Measurements from ENCODE around the gene OPRL1.
"Not testable (repeated sequence)": the region's sequence is repeated elsewhere in the genome, so short reads cannot be mapped to it uniquely, and the experiment has no call there.

Gene OPRL1

DNA sequence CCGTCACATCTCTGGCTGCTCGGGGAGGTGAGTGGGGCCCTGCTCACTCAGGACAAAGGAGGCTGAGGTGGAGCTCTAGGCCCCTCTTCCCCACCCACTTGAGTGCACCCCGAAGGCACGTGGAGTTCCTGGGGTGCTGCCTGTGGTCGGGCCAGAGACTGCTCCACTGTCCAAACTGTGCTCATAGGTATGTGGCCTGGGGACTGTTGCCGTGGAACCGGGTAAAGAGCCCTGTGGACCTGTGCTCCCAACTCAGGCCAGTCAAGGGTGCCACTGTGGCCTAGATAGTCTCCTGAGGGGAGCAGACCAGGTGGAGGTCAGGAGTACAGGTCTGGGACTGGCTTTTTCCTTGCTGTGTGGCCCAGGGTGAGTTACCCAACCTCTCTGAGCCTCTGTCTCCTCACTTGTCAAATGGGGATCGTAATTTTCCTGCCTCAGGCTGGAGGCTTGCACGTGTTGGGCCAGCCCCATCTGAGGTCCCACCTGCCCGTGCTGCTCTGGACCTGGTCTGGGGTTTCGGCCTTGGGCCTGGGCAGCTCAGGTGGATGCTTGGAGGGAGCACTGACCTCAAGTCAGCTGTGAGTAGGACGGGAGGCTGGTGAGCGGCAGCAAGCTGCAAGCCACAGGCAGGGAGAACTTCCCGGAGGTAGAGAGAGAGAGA is 39.9 kb downstream of the OPRL1 start:
- DNase-seq: no peak

DNA sequence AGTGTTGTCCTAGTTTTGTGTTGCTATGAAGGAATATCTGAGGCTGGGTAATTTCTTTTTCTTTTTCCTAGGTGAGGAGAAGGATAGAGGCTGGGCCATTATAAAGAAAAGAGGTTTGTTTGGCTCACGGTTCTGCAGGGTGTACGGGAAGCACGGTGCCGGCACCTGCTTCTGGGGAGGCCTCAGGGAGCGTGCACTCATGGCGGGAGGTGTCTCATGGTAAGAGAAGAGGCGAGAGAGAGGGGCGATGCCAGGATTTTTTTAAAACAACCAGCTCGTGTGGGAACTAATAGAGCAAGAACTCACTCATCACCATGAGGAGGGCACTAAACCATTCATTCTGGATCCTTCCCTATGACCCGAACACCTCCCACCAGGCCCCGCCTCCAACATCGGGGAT is 41.7 kb downstream of the OPRL1 start:
- no peak for DNase-seq

DNA sequence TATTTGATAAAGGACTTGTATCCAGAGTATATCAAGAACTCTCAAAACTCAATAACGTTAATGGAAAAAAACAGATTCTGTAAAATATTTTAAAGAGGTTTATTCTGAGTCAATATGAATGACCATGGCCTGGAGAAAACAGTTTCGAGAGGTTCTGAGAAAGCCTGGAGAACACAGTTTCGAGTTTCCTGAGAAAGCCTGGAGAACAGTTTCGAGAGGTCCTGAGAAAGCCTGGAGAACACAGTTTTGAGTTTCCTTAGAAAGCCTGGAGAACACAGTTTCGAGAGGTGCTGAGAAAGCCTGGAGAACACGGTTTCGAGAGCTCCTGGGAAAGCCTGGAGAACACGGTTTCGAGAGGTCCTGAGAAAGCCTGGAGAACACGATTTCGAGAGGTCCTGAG is 43.0 kb downstream of the OPRL1 start:
- DNase-seq: not testable (repeated sequence)

DNA sequence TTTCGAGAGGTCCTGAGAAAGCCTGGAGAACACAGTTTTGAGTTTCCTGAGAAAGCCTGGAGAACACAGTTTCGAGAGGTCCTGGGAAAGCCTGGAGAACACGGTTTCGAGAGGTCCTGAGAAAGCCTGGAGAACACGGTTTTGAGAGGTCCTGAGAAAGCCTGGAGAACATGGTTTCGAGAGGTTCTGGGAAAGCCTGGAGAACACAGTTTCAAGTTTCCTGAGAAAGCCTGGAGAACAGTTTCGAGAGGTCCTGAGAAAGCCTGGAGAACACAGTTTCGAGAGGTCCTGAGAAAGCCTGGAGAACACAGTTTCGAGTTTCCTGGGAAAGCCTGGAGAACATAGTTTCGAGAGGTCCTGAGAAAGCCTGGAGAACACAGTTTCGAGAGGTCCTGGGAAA is 43.6 kb downstream of the OPRL1 start:
- not testable (repeated sequence) for DNase-seq

DNA sequence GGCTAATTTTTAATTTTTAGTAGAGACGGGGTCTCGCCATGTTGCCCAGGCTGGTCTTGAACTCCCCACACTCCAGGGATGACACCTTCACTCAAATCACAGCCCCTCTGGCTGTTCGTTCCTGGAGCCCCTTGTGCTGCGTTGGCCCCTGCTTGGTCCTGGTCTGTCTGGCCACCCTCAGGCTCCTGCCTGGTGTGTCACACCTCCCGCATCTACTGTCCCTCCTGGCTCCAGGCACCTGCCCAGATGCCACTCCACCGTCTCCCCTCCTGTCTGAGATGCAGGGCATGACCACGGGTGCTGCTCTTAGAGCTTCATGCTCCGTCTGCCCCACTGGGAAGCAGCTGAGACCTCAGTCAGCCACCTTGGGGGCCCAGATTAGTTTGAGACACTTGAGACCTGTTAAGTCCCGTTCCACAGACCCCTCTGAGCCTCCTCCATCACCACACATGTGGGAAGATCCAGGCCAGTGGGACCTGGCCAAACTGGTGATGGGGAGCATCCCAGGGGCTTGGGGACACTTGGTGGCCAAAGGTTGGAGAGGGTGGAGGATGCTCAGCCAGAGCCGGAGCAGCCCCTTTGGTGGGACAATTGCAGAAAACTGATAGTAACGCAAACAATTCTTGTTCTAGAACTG is 49.4 kb downstream of the OPRL1 start:
- no peak for DNase-seq

DNA sequence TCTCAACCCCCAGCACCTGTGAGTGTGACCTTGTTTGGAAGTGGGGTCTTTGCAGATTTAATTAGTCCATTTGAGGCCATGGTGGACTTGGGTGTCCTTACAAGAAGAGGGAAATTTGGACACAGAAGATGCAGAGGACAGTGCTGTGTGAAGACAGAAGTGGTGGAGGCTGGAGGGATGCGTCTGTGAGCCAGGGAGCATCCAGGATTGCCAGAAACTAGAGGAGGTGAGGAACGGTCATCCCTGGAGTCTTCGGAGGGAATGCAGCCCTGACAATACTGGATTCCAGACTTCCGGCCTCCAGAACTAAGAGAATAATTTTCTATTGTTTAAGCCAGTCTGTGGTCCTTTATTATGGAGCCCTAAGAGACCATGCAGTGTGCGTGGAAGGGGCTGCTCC is 50.4 kb downstream of the OPRL1 start:
- no peak for DNase-seq

DNA sequence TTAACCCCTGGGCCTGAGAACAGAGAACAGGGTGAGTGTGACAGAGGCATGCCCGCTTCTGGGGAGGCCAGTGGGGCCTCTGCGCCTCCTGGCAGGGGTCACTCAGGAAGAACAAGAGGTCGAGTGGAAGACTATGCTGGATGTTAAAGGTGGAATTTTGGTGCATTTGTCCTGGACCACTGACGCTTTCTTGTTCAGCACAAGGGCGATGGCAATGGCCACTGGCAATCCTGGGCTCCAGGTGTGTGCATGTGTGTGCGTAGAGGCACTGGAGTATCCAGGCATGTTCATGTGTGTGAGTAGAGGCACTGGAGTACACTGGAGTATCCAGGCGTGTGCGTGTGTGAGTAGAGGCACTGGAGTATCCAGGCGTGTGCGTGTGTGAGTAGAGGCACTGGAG is 51.0 kb downstream of the OPRL1 start:
- no peak for DNase-seq

DNA sequence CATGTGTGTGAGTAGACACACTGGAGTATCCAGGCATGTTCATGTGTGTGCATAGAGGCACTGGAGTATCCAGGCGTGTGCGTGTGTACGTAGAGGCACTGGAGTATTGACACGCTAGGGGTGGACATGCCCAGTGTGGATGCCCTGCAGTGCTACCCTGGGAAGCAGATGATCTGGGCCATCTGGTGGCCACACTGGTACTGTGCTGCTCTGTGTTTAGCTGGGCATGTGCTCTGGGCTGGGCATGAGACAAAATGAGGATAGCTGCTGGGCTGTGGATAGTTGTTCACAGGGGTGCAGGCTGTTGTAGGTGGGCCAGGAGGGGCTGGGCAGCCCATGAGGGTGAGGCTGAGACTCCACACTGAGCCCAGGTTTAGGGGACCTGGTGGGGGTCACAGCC is 51.5 kb downstream of the OPRL1 start:
- DNase-seq: peak in 2 of 3 experiments; percentile 61 to 74

DNA sequence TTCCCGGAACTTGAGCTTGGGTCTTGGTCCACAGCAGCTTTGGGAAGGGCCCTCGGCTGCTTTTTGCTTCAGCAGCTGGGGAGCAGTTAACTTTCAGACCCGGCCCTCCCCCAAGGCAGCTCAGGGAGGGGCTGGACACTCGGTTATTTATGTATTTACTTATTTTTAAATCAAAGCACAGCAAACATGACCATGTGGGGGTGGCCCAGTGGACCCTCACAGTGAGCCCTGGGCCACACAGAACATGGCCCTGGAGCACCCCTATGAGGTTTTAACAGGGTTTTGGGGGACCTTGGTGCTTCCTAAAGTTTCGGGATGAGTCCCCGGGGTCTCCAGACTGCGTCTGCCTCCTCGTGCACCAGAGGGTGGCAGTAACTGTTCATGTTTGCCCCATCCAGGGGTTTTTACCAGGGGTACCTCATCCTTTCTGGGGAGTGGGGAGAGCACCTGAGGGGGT is 54.1 kb downstream of the OPRL1 start:
- DNase-seq: peak in 1 of 3 experiments; percentile 57

DNA sequence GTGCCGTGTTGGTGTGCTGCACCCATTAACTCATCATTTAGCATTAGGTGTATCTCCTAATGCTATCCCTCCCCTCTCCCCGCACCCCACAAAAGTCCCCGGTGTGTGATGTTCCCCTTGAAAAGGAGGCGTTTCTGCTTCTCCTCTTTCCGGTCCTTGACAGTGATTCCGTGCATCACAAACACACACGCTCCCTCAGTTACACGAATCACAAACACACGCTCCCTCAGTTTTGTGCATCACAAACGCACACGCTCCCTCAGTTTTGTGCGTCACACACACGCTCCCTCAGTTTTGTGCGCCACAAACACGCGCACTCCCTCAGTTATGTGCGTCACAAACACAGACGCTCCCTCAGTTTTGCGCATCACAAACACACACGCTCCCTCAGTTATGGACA is 54.9 kb downstream of the OPRL1 start:
- DNase-seq: not testable (repeated sequence)

DNA sequence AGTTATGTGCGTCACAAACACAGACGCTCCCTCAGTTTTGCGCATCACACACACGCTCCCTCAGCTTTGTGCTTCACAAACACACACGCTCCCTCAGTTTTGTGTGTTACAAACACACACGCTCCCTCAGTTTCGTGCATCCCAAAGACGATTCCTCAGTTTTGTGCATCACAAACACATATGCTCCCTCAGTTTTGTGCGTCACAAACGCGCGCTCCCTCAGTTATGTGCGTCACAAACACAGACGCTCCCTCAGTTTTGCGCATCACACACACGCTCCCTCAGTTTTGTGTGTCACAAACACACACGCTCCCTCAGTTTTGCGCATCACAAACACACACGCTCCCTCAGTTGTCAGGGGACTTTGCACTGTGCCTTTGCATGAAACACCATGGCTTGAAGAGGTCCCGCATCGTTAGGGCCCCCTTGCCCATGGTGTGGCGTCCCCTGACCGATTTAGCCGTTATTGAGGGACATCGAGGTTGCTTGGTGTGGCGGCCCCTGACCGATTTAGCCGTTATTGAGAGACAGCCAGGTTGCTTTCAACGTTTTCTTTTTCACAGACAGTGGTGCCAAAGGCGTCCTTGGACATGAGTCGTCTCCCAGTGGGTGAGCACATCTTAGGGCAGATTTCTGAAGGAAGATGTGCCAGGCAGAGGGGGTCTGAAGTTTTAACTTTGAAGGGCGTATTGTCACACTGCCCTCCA is 56.3 kb downstream of the OPRL1 start:
- DNase-seq: no peak

DNA sequence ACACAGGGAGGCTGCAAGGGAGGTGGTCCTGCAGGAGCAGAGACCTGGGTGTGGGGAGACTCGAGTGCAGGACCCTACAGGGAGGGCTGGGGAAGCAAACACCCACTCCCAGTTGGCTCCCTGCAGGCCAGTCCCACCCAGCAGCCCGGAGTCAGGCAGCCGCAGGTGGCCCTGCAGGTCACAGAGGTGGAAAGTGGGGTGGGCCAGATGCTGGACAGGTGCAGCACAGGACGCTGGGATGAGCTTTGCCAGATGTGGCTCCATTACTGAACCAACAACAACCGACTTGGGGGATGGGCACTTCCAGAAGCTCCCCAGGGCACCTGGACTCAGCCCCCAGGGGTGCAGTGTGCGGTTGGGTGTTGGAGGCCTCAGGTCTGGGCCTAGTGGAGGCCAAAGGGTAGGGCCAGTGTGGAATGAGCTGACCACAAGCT is 57.7 kb downstream of the OPRL1 start:
- no peak for DNase-seq

DNA sequence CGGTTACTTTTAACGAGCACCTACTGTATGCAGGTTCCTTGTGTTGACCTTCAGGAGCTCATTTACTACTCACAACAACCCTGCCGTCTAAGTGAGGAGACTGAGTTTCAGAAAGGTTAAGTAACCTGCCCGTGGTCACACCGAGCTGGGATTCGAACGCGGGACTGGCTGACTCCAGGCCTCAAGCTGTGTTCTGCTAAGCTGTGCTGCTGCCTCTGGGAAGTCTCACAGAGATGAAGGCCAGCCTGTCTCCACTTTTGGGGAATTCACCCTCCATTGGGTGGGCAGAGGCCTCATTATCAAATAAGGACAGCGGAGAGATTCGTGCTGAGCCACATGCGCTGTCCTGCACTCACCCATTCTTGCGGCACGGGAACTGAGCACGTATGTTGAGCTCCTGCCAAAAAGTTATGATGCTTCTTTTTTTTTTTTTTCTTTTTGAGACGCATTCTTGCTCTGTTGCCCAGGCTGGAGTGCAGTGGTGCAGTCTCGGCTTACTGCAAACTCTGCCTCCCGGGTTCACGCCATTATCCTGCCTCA is 58.5 kb downstream of the OPRL1 start:
- DNase-seq: no peak

DNA sequence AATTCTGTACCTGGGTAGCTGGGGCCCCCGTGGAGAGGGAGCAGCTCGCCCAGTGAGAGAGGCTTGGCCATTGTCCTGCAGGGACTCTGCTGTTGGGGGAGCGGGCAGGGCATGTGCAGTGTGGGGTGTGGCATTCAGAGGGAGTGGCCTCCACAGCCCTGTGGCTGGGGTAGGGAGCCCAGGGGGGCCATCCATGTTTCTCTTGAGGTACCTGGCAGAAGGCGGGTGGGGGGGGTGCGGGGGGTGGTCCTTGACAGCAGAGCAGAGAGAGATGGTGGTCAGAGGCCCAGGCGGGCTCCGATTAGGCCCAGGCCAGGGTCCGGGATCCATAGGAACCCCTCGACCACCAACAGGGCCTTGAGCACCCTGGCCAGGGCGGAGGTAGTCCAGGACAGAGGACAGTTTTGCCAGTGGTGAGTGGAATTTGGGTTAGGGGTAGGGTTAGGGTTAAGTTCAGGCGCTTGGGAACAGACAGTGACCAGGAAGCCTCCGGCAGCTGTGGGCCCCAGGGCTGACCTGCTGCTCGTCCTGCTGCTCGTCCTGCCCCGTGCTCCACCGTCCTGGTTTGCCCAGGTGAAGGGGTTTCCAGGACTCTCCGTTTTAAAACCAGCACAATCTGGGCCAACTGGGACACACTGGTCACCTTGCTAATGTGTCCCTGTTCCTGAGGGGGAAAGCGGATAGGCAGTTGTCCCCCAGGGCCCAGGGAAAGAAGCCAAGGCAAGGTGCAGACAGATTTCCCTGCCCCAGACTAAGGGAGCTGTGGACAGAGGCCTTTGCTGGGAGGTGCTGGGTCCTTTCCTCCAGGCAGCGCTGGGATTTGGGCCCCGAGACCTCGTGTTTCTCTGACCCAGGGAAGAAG is 59.5 kb downstream of the OPRL1 start:
- DNase-seq: no peak

DNA sequence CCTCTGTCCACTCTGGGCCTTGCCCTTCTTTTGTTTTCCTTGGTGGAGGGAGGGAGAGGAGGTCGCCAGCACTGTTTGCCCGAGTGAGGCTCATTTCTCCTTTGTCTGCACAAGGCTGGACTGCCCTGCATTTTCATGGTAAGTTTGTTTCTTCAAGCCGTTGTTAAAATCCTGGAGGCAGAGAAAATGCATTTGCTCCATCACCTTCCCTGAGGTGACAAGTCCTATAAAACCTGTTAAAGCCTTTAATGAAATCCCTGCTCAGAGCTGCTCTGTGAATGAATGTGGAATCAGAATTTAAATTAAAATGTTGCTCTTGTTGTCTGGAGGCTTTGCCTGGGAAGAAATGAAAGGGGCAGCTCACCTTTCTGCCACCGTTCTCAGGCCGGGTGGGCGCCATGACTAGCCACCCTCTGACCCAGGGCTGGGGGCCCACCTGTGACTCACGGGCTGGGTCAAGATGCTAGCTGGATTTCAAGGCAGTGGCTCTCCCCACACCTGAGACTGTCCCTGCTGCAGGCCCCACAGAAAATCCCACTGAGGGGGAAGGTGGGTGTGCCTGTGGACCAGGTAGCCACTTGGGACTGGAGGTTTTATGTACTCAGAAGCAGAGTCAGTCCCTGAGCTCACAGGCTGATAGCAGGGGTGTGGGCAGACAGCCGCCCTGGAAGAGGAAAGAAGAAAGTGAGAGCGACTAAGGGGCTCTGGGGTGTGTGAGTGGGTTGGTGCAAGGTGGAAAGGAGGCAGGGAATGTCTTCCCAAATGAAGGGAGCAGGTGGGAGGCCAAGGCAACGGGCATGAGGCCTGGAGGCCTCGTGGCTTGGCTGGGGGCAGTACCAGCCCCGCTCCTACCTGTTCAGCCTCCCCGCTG is 60.4 kb downstream of the OPRL1 start:
- DNase-seq: no peak

DNA sequence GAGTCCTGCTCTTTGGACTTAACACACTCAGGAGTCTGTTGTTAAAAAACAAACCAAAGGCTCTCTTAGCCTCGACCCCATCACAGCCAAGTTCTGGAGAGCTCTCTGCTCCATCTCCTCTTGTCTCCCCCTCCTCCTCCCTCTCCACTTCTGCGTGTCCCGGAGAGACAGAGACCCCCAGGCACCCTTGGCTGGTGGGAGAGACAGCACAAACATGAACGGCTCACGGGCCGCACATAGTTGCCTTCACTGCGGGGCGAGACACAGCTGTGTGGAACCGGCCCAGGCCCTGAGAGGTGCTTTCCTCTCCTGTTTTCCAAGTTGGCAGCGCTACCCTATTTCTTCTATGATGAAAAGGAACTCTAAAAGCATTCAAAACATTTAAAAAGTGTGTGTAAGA is 61.1 kb downstream of the OPRL1 start:
- no peak for DNase-seq

DNA sequence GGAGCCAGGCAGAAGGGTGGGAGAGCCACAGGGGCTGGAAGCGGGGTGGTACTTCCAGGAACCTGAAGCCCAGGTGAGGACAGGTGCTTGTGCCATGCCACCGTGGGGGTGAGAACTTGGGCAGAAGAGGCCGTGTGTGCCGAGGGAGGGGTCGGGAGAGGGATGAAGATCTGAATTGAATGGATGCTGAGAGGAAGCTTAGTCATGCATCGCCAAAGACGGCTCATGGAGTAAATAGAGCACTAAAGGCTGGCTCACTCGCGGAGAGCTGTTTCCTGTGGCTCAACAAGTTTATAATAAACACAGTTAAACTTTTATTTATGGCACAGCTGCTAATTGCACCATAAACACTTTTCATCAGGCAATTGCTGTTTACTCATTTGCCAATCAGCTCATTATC is 62.7 kb downstream of the OPRL1 start:
- DNase-seq: peak; percentile 37 to 88 (median 71)

DNA sequence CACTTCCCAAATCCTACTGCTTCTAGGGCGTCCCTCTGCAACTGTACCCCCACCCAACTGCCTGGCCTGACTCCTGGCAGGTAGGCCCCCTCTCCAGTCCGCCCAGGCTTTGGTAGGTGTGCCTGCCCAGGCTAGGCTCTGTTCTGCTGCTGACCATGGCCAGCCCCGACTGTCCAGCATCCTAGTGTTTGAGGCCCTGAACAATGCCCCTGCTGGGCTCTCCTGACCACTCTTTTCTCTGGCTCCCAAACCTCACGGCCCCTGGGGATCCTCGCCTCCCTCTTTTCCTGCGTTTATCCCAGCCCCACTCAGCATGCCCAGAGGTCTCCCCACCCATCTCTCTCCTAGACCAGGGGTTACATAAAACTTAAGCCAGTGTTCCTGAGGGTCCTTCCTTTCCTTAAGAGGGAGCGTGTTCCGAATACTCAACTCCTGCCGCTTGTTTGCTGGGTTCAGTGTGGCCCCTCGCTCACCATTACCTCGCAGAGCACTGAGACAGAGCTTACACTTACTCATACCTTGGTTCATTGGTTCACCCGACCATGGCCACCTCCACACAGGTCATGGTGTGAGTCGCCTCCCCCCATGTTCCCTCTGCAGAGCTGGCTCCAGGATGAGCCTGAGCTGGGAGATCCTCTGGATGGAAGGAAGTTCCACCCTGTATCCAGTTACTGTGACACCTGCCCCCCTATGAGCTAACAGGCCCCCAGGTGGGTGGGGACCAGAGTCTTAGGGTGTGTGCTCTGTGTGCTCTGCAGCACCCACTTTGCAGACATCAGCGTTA is 63.3 kb downstream of the OPRL1 start:
- no peak for DNase-seq

DNA sequence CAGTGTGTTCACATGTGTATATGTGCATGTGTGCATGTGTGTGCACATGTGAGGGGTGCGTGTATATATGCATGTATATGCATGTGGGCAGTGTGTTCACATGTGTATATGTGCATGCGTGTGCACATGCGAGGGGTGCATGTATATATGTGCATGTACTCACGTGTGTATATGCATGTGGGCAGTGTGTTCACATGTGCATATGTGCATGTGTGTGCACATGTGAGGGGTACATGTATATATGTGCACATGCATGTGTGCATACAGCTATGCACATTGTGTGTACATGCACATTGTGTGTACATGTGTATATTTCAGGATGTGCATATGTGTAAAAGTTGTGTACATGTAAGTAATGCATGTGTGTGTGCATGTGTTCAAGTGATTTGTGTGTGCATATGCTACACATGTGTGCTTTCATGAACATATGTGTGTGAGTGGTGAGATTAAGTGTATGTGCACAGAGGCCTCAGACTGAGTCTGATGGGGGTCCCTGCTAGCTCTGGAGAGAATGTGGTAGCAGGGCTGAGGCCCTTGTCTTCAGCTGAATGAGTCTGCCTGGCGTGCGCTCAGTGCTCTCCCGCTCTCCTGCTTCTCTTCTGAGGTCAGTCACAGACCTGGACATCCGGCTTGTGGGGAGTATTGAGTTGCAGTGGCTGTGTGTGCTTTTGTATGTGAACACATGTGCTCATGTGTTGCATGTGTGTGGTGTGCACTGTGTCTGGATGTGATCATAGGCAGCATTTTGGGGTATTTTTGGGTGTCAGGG is 64.4 kb downstream of the OPRL1 start:
- no peak for DNase-seq

All from NCI-H1417 (cell line).